Left ventricle myocardium inferior (tissue), 1 donor: ENCODE measurements around the gene RNASE13. TPM values are rescaled to one million over a fixed set of nuclear protein-coding genes. Genes with fewer than 3 reads are reported as not detected.

ENCODE experiments used
- DNase-seq: peaks from one replicate; pipeline ENCODE4 v3.0.0-alpha.2; 2020
- H3K27ac ChIP-seq: fragments of 200-600 bp; replicated peaks from 2 replicates; pipeline ENCODE4 v1.8.0; 2021
- H3K27me3 ChIP-seq: fragments of 200-600 bp; 2 replicates; pipeline ENCODE4 v1.8.0; 2021; ENCODE audit warnings: low read depth
- H3K36me3 ChIP-seq: fragments of 200-600 bp; 2 replicates; pipeline ENCODE4 v1.8.0; 2021
- H3K4me1 ChIP-seq: fragments of 200-600 bp; 2 replicates; pipeline ENCODE4 v1.8.0; 2021
- H3K4me3 ChIP-seq: fragments of 200-600 bp; 2 replicates; pipeline ENCODE4 v1.8.0; 2021; ENCODE audit warnings: mild to moderate bottlenecking, moderate library complexity
- H3K9me3 ChIP-seq: fragments of 200-600 bp; replicated peaks from 2 replicates; pipeline ENCODE4 v1.8.0; 2021
- intact Hi-C: fragments of 100-400 bp; cut with micrococcal nuclease; formaldehyde crosslinking; loops from one replicate; pipeline ENCODE4 v1.11.0; 2022
- total RNA-seq: library from RNA; stranded (reverse); fragmentation: NEBNext Ultra II Directional; extraction: Animal tissue kit (Norgen Biotek cat#: 25700); gene quantifications from one replicate; pipeline ENCODE4 v1.2.1, GENCODE V29; 2021
- TF ChIP-seq, protein P1 (sequence below): fragments of 200-600 bp; IDR thresholded peaks from 2 replicates; pipeline ENCODE4 v1.8.0; 2021; ENCODE audit warnings: antibody characterized with exemption, mild to moderate bottlenecking, borderline replicate concordance
- donor health status: DM: no; HTN: yes; CAD: no; lungs with severe emphysema.

Gene RNASE13
- total RNA-seq, 1 donor from 2014 or later = not detected

DNA sequence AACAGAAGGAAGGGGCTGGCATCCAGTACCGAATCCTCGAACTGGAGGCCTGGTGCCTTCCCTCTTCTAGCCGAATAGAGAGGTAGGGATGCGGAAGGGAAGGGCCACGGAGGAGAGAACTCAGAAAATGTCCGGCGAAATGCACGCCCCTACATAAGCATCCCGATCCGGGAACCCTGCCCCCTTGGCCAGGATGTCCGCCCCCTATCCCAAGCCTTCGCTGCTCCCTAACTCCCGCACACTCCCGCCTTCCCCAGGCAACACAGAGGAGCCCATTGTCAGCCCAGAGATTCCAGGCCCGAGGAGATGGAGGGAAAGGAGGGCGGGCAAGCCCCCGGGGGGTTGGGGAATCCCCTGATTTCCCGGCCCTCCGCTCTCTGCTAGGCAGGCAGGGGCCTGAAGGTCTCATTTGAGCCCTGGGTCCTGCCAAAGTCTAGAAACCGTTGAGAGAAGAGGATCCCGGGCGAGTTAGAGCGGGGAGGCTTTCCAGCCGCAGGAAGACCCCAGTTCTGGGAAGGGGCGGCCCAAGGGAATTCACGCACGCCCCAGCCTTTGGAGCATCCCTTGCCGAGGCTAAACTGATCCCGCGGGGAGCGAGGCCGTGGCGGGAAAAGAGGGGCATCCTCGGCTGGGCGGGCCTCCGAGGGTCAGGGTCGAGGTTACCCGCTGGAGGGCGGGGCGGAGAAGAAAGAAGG, 34.9 kb upstream of the RNASE13 start:
- intact Hi-C loops = loop anchor here (5.0 kb wide), 1 partner anchor 33 kb away; the partner anchor contains the start of gene TMEM253
- Histone ChIP-seq H3K27ac (peak overlapping the region; percentile 95), H3K9me3 (no peaks in the 10 kb centered on the region), H3K4me1 (peaks cover 46% of the 10 kb centered on the region), H3K36me3 (peaks cover 18% of the 10 kb centered on the region), H3K27me3 (no peaks in the 10 kb centered on the region), H3K4me3 (peak overlapping the region; percentile 88)
- TF ChIP-seq, protein P1, sequence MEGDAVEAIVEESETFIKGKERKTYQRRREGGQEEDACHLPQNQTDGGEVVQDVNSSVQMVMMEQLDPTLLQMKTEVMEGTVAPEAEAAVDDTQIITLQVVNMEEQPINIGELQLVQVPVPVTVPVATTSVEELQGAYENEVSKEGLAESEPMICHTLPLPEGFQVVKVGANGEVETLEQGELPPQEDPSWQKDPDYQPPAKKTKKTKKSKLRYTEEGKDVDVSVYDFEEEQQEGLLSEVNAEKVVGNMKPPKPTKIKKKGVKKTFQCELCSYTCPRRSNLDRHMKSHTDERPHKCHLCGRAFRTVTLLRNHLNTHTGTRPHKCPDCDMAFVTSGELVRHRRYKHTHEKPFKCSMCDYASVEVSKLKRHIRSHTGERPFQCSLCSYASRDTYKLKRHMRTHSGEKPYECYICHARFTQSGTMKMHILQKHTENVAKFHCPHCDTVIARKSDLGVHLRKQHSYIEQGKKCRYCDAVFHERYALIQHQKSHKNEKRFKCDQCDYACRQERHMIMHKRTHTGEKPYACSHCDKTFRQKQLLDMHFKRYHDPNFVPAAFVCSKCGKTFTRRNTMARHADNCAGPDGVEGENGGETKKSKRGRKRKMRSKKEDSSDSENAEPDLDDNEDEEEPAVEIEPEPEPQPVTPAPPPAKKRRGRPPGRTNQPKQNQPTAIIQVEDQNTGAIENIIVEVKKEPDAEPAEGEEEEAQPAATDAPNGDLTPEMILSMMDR = no peak
- DNase-seq = peak; percentile 61

DNA sequence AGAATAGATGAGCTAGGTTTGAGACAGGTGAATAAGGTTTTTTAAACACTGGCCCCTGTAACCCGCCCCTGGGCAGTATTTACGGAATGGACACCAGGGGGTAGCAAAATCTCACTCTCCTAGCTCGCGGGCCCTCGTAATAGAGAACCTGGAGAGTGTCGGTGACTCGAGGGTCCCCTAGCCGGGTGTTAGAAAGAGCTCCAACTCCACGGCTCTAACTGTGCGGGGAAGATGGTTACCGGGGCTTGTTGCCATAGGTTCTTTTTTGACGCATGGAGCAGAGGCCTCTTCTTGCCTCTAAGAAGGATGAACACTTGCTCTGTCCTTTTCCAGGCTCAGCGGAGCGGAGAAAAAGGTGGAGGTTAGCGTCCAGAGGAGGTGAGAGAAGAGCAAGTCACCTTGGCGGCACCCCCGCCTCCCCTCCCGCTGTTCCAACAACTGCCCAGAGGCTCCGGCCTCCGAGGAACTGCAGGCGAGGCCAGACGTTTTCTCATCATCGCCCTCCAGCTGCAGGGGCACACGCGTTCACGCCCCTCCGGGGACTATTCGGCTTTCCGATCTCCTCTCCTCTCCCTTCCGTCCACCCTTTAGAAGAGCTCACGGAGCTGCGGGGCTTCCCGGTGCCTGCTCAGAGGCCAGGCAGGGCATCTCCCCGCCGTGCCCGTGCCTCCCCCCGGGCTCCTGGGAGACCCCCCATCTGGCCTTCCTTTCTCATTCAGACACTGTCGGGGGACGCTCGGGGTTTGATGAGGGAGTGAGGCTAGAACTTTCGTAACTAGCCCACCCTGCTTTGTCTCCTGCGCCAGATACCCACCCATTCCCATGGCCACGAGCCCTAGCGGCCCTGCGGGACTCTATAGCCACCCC, 34.1 kb upstream of the RNASE13 start:
- Histone ChIP-seq H3K36me3 (peaks cover 11% of the 10 kb centered on the region), H3K27me3 (no peaks in the 10 kb centered on the region), H3K9me3 (no peaks in the 10 kb centered on the region), H3K4me3 (peak overlapping the region; percentile 88), H3K4me1 (peaks cover 47% of the 10 kb centered on the region), H3K27ac (peak overlapping the region; percentile 95)
- peak; percentile 47 for DNase-seq
- TF ChIP-seq, protein P1 = peak; percentile 78
- intact Hi-C loops = loop anchor here (5.0 kb wide), 1 partner anchor 34 kb away; the partner anchor contains the start of gene TMEM253

DNA sequence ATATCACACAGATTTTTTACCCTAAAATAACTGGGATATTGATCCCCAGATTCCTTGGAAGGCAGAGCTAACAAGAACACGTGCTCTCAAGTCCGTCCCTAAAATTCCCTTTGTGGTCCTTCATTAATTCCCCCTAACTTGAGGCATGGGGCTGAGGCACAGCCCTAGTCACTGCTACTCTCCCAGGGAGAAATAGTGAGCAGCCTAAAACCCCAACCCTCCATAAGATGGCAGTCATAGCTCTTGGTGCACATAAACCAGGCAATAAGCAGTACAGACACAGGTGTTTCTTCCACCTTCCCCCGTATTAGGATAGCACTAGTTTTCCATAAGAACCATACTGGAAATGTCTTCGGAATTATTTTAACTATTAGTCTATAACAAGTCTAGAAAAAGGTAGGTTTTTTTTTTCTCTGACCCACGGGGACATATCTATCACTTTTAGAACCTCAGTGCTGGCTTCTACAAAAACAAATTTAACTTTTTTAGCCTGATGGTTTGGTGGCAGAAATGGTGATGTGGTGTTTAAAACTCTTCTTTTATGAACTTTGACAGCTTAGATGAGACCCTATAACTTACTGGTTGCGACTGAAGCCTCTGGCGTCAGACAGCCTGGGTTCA, 32.4 kb upstream of the RNASE13 start:
- Histone ChIP-seq H3K4me3 (no peak overlapping the region), H3K27ac (no peak overlapping the region), H3K27me3 (no peaks in the 10 kb centered on the region), H3K4me1 (peaks cover 44% of the 10 kb centered on the region), H3K36me3 (no peaks in the 10 kb centered on the region), H3K9me3 (no peaks in the 10 kb centered on the region)
- no peak for DNase-seq
- intact Hi-C loops = loop anchor here (5.0 kb wide), 1 partner anchor 35 kb away; the partner anchor contains the start of gene TMEM253
- TF ChIP-seq, protein P1 = no peak

DNA sequence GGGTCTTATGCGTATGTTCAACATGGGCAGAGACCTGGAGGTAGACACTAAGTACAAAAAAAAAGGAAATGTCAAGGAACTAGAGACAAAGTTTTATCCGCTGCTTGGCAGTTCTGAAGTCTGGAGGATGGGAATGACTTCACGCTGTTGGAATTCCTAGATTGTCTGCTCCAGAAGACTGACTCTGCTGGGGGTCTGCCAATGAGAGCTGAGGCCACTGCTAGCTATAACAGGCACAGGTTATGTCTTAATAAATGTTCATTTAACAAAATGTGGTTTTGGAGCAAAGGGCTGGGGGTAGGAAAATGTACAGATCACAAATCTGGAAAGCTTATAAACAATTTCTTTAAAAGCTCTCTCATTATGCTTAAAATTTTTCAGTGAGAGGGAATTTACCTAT, 28.9 kb upstream of the RNASE13 start:
- Histone ChIP-seq H3K4me1 (peaks cover 9% of the 10 kb centered on the region), H3K36me3 (no peaks in the 10 kb centered on the region), H3K27ac (no peak overlapping the region), H3K27me3 (no peaks in the 10 kb centered on the region), H3K4me3 (no peak overlapping the region), H3K9me3 (no peaks in the 10 kb centered on the region)
- TF ChIP-seq, protein P1 = no peak
- intact Hi-C loops = no loop called here
- DNase-seq = no peak

DNA sequence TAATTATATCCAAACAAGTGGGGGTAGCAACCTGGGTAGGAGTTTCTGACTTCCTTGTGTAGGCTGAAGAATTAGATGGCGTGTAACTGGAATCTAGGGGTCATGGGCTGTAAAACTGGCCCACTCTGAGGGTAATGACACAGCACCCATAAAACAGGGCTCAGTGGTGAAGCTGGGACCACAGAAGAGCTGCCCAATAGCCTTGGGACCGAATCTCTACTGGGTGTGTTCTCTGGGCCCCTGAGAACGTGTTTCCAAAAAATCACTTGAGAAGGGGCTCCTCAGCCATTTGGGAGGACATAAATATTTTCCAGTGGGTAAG, 26.7 kb upstream of the RNASE13 start:
- H3K9me3 ChIP-seq = no peaks in the 10 kb centered on the region
- intact Hi-C loops = no loop called here
- no peaks in the 10 kb centered on the region for H3K36me3 ChIP-seq

More for the DNA sequence above, 26.7 kb upstream of the RNASE13 start:
- H3K27me3 ChIP-seq = no peaks in the 10 kb centered on the region
- peaks cover 14% of the 10 kb centered on the region for H3K4me1 ChIP-seq
- no peak for DNase-seq
- no peak overlapping the region for H3K4me3 ChIP-seq
- H3K27ac ChIP-seq = no peak overlapping the region
- TF ChIP-seq, protein P1 = no peak
